SK-N-DZ (cell line): ENCODE results near the gene HOXA6.
A peak's percentile ranks its signal among the peaks of the same experiment; 100 is the strongest.

Experiments used
- DNase-seq: peaks from one replicate; pipeline ENCODE4 v3.0.0-alpha.2; 2015; ENCODE audit warnings: low spot score

Gene HOXA6

GRCh38 chr7:27173956-27174873 lies 26.6 kb upstream of the HOXA6 start, which contains the start of gene HOXA10:
TSS of gene HOXA10 (minus strand) at chr7:27174320. CDS start at chr7:27174306, 14 bp downstream.
- no peak for DNase-seq

DNA sequence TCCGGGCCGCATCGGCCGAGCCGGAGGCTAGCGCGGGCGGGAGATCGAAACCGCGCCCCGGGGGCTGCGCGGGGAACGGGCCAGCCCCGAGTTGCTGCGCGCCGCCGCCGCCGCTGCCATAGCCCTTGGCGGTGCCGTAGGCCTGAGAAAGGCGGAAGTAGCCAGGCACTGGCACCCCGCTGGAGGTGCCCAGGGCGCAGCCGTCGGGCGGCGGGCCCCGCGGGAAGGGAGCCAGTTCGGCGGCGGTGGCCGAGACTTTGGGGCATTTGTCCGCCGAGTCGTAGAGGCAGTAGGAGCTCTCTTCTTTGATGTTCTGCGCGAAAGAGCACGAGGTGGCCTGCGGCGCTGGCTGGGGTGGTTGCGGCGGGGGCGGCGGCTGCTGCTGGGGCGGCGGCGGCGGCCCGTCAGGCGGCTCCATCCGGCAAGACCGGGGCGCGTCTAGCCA lies 26.0 kb upstream of the HOXA6 start:
- no peak for DNase-seq

GRCh38 chr7:27172823-27173510 lies 25.4 kb upstream of the HOXA6 start:
- no peak for DNase-seq

DNA sequence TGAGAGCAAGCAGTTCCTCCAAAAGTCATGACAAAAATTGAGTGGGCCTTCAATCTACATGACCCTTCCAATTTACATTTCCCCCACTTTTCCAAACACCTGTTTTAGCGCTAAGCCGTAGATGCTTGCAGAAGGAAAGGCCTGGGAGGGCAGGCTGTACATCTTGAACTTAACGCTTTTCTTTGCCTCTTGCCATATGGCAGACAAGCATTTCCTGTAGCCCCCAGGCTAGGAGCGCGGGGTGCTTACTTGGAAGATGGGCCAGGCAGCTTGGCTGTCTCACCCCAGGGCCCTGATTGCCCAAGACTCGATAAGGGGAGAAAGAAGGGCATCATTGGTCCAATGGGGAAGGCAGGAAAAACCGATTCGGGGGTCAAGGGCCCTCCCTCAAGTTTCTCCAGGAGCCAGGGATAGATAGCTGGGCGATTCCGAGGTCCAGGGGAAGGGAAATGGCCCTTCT lies 24.8 kb upstream of the HOXA6 start:
- no peak for DNase-seq

DNA sequence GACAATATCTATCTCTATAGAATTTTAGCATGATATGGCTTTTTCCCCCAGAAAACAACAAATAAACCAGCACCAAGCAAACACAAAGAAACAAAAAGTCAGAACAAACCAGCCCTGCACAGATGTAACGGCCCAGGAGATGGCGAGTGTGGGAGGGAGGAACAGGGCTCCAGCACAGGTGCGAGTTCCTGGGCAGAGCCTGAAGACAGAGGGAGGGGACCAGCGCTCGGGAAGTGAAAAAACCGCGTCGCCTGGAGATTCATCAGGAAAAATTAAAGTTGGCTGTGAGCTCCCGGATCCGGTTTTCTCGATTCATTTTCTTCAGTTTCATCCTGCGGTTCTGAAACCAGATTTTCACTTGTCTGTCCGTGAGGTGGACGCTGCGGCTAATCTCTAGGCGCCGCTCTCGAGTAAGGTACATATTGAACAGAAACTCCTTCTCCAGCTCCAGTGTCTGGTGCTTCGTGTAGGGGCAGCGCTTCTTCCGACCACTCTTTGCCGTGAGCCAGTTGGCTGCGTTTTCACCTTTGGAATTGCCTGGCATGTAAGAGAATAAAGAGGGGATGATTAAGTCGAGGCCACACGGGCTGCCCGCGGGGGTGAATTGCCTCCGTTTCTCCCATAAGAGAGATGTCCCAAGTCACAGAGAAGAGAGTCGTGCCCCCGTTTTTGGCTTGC lies 24.2 kb upstream of the HOXA6 start:
- peak; percentile 30 for DNase-seq

- no peak for DNase-seq
Observed at GRCh38 chr7:27171325-27171636, 23.7 kb upstream of the HOXA6 start.

GRCh38 chr7:27170426-27171324 lies 23.1 kb upstream of the HOXA6 start:
- no peak for DNase-seq

GRCh38 chr7:27169658-27170425 lies 22.3 kb upstream of the HOXA6 start:
- DNase-seq: no peak

- no peak for DNase-seq
Observed at GRCh38 chr7:27168265-27168947, 20.8 kb upstream of the HOXA6 start.

GRCh38 chr7:27167916-27168264 lies 20.3 kb upstream of the HOXA6 start:
- DNase-seq: no peak

DNA sequence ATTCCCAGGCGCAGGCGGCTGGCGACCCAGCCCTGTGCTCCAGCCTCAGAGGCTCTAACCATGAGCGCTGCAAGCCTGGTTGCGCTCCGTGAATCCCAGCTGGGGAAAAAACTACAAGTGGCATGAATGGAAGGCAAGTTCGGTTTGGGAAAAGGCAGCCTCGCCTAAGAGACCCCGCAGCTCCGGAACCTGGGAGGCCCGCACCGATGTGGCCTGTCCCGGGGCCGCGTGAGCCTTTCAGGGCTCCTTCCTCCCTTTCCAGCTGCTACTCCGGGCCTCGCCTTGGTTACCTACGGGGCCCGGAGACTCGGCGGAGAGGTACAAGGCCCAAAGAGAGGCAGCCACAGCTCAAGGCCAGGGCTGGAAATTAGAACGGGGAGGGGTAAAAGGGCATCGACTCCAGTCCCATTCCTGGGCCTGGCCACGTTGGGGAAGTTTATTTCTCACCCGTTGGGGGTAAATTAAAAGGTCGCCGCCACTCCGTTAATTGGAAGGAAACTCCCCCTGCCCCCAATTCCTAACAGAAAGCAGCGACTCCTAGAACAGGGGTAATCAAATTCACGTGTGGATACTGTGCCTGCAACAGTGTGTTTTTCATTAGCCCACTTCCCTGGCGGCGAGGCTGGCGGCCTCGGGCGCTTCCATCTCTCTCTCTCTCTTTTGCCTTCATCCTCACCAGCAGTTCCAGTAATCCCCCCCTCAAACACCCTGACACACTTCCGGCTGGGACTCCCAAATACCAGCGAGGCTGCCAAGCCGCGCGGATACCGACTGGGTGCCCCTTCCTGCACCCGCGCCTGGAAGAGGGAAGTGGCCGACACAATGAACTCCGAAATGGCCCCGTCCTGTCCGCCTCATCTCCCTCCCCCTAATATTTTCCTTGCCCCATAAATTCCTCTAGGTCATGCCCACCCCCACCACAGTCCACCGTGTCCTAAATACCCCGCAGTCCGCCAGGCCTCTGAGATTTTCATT lies 19.2 kb upstream of the HOXA6 start:
- DNase-seq: no peak

DNA sequence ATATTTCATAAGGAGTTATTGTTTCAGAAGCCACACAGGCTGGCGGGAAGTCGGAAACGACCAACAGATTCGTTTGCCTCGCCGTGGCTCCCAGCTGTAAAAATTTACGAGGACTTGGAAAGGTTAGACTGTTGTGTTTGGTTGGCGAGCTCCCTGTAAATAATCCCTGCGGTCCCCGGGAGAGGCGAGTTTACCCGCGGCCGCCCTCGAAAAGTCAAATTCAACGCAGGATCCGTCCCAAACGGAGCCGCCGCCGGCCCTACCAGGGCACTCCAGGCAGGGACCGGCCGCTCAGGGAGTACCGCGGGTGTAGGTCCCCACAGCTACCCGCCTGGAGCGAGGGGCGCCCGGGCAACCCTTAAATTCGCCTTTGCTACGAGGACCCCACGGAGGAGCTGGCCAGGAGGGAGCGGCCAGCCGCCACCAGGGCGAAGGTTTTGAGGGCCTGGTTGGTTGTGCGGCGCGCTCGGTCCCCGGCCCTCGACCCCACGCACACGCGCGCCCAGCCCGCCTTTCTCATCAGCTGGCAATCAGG lies 18.5 kb upstream of the HOXA6 start:
- DNase-seq: no peak

GRCh38 chr7:27165089-27165995 lies 17.8 kb upstream of the HOXA6 start, which contains the start of gene HOXA9:
TSS of gene HOXA9 (minus strand) at chr7:27165537. CDS start at chr7:27165457, 80 bp downstream.
- no peak for DNase-seq

- no peak for DNase-seq
Observed at GRCh38 chr7:27164367-27165088, 17.0 kb upstream of the HOXA6 start.

- no peak for DNase-seq
Observed at GRCh38 chr7:27164045-27164366, 16.4 kb upstream of the HOXA6 start.

DNA sequence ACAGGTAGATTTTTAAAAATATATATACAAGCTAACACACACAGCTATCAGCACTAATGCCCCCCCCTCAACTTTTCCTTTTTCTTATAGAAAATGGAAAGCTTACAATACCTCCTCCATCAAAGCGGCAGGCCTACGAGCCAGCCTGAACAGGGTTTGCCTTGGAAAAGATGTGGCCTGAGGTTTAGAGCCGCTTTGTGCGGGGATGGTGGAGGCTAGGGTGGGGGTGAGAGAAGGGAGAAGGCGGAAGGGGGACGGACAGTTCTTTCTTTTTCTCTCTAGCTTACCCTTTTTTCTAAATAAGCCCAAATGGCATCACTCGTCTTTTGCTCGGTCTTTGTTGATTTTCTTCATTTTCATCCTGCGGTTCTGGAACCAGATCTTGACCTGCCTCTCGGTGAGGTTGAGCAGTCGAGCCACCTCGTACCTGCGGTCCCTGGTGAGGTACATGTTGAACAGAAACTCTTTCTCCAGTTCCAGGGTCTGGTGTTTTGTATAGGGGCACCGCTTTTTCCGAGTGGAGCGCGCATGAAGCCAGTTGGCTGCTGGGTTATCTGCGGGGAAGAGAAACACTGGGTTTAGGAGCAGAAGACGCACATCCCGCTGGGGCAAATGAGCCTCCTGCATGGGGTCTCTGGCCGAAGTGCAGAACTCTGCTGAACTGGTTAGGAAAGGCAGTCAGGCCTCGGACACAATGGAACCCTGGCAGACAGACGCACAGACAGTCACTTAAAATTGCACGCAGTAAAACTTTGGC lies 15.9 kb upstream of the HOXA6 start:
- no peak for DNase-seq
